Suppressor macrophage treated with lipopolysaccharide for 4 hours (primary cell): ENCODE measurements around the gene UBAC2.

ENCODE experiments used
- DNase-seq: peaks from one replicate; pipeline ENCODE4 v3.0.0-alpha.2; 2020

UBAC2 gene

GRCh38 chr13:99250982-99251825 is 50.5 kb downstream of the UBAC2 start:
- no peak for DNase-seq

GRCh38 chr13:99251921-99252320 is 51.3 kb downstream of the UBAC2 start:
- DNase-seq = peak; percentile 40

GRCh38 chr13:99254830-99255229 is 54.2 kb downstream of the UBAC2 start:
- DNase-seq = no peak

GRCh38 chr13:99255271-99255670 is 54.6 kb downstream of the UBAC2 start:
- no peak for DNase-seq

- no peak for DNase-seq
These were observed 55.6 kb downstream of the UBAC2 start for GRCh38 chr13:99256283-99256682.

- DNase-seq = peak; percentile 34
These were observed 56.1 kb downstream of the UBAC2 start for GRCh38 chr13:99256709-99257108.

DNA sequence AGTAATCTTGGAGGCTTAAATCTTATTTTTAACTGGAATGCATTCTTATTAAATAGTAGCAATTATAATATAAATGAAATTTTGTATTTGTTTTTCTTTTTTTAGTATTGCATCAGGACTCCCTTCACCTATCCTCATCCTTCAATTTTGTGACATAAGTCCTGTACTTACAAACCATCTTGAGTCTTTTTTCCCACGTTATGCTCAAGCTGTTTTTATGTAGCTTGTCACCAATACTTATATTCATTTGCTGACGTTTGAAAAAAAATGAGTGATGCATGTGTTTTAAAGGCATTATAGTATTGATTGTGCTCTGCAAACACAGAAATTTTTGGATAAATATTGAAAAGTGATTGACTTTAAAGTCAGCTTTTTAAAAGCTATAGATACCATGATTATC is 56.6 kb downstream of the UBAC2 start:
- DNase-seq = no peak

DNA sequence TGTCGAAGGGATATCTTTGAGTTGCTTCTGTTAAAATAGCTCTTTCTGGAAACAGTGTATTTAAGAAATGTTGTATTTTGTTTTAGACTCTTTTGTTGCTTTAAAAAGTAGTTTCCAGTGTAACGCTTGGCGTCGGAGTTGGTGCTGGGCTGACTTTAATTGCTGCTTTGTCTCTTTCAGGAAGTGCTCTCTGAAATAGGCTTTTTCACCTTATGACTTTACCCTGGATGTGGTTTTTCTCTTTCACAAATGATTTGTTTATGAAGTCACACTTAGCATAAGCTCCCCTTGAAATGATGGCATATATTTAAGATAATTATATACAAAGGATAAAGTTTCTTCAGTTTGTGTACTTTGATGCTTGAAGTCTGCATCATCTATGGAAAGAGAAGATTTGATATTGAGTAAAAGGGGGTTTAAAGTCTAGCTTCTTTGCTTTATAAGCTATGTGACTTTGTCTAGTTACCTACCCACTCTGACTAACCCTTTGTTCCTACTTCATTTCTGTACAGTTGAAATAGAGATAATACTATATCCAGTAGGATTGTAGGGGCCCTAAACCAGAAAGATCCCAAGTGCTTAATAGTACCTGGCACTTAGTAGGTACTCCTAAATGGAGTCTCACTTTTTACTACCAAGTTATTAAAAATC is 57.7 kb downstream of the UBAC2 start, which contains the start of gene GPR18:
Gene GPR18 (minus strand): TSS at position 170 of the 651 bp plus-strand sequence. CDS start 2,507 bp downstream, outside the sequence.
- DNase-seq = peak; percentile 69

DNA sequence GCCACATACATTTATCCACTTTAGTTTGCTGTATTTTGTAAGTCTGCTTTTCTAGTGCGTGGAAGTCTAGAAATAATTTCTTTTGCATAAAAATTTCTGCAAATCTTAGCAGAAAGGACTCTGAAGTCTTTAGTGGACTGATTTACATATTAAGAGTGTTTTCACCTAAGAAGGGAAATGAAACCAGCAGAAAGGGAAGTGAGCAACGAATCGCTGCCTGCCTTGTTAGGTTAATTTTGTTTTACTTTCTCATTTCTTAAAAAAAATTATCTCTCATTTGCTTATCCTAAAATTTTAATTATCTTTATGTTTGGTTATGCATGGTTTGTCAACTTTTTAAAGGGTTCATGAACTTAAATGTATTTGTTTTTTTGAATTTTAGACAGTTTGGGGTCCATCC is 58.3 kb downstream of the UBAC2 start:
- peak; percentile 73 for DNase-seq

DNA sequence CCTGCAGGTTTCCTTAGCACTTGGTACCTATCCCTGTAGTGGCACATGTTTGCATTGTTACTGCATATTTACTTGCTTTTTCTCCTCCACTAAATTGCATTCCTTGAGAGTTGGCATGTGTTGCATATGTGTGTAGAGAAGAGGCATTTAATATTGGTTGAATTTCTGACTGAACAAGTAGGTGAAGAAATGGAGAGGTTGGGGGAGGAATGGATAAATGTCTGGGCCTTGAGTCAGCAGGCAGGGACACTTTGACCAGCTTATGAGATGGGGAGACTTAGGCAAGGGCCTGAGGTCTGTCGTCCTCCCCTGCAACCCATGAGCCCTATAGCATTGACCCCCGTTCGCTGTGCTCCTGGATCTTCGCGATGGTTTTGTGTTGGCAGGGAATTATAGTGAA is 59.6 kb downstream of the UBAC2 start:
- no peak for DNase-seq

DNA sequence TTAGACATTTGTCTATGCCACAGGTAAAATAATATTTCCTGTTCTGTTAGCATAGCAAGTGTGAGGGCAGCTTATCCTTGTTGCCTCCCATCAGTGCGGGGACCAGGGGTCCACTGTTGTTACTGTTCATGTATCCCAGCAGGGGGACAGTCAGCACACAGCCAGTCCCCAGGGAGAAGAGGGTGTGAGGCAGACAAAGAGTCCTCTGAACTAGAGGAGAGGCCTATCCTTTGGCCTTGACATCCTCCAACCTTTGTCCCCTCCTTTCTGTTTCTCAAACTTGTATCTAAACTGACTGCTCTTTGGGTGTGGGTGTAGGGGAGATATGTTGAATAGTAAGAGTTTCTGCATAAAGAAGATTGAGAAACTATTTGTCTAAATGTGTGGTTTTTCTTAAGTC is 60.4 kb downstream of the UBAC2 start:
- no peak for DNase-seq

DNA sequence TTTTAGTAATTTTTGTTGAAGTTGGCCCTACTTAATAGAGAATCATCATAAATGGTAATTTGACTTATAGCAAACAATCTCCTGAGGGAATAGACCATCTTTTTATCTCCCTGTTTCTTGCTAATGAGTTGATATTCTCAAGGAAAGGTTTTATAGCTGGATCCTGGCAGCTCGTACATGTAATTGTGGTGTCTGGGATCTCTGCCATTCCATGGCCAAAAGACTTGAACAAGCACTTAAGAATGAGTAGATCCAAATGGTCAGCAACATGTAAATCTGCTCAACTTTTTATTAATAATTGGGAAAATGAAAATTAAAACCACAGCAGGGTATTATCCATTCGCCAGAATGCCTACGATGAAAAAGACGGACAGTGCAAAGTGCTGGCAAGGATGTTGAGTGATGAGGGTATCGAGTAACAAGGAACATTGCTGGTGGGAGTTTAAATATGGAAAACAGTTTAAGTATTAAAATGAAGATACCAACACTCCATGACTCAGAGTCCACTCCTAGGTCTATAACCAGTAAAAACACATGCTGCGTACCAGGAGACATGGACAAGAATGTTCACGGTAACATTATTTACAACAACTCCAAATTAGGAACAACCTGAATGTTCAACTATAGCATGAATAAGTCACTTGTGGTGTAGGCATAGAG is 62.6 kb downstream of the UBAC2 start:
- DNase-seq = no peak

- DNase-seq = no peak
These were observed 63.4 kb downstream of the UBAC2 start for GRCh38 chr13:99264051-99264450.

DNA sequence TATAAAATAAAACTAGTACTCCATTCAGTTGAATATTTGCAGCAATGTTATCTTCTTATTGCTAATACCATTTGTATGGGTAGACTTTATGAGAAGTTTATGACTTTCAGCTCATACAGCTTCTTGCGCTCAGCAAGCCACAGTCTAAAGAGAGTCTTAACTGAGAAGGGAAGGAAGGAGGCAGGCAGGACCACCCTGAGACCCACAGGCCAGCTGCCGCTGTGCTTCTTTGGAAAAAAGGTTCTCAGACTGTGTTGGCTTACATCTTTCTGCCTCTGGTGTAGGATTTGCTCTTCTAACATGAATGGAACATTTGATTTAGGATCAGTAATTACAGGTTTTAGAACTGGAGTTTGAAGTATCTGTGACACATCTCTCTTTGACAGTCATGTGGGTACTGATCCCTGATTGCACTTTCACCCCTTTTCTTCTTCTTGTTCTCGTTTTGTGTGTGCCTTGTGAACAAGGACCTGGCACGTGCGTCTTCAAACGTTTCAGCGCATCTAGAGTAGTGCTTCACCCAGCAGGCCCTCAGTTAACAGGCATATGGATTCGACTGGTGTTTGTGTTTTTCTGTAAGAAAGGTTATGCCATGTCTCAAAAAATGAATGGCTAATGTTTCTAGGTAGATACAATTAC is 64.6 kb downstream of the UBAC2 start:
- DNase-seq = no peak

GRCh38 chr13:99265821-99266426 is 65.3 kb downstream of the UBAC2 start:
- peak; percentile 65 for DNase-seq

DNA sequence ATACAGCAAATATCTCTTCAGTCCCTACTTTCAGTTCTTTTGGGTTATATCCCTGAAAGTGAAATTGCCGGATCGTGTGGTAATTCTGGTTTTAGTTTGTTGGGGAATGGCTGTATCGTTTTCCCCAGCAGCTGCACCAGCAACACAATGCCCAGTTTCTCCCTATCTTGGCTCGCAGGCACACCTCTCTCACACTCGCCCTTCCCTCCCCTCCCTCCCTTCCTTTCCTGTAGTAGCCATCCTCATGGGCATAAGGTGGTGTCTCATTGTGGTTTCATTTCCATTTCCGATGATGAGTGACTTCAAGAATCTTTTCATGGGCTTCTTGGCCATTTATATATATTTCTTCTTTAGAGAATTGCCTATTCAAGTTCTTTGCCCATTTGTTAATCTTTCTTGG is 66.2 kb downstream of the UBAC2 start:
- DNase-seq = no peak

DNA sequence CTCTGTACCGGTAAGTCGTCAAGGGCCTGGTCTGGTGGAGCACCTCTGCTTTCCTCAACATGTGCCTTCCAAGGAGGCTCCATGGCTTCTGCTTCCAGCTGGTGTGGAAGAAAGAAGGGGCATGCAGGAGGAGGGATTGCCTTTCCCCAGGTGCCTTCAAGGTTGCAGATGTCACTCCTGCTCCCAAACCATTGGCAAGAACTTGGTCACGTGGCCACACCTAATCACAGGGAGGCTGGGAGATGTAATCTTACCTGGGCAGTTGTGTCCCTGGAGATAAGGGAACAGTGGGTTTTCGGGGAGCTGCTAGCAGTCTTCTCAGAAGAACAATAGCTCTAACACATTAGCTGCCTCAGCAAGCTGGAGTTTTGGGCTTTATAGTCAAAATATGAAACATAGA is 67.3 kb downstream of the UBAC2 start:
- no peak for DNase-seq

GRCh38 chr13:99268822-99269221 is 68.2 kb downstream of the UBAC2 start:
- DNase-seq = no peak

GRCh38 chr13:99269627-99270241 is 69.1 kb downstream of the UBAC2 start:
- peak; percentile 79 for DNase-seq

DNA sequence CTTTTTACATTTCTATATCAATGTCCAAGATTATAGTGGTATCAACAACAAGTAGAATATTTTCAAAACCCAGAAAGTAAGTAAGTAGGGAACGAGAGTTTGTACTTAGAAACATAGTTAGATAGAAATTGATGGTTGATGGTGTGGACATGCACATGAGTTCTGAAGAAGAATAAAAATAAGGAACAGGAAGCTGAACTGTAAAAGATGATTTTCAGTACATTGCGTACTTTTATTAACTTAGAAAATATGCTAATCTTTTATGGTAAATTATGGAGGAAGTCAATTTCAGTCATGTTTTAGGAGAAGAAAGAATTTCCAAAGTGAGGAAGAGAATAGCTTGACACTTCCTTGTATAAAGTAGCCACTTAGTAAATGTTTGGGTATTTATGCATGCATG is 69.9 kb downstream of the UBAC2 start:
- peak; percentile 62 for DNase-seq

- no peak for DNase-seq
These were observed 70.6 kb downstream of the UBAC2 start for GRCh38 chr13:99271249-99271648.

DNA sequence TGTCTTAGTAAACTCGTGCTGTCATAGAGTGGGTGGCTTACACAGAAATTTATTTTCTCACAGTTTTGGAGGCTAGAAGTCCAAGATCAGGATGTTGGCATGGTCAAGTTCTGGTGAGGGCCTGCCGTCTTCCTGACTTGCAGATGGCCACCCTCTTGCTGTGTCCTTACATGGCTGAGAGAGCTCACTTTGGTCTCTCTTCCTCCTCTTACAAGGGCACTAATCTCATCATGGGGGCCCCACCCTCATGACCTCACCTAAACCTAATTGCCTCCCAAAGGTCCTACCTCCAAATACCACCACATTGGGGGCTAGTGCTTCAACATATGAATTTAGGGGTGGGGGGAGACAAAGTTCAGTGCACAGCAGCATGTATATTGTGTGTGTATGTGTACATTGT is 71.8 kb downstream of the UBAC2 start:
- no peak for DNase-seq
